Hippocampal formation (tissue), 2 donors: ENCODE results near the gene FHIT.

Source experiments
- DNase-seq, 2 donors: peaks; one replicate each; lab custom pipeline; 2025; lab: John Stamatoyannopoulos, UW

FHIT gene

DNA sequence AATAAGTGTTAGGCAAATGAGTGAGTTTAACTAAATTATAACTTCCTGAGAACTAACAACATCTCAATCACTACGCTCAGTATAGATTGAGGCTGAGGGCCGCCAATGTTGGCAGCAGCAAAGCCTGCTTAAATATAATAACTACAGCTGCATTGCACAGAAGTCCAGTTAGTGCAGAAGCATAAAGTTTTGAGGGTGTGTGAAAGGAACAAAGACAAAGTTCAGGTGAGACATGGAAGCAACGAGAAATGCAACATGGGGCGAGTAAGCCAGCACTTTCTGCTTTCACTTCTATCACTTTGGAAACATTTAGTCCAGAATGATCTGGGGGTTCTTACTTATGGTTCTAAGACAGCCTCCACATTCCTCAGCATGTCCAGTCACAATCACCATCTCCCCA, 1149.1 kb downstream of the FHIT start:
- DNase-seq = no peak

DNA sequence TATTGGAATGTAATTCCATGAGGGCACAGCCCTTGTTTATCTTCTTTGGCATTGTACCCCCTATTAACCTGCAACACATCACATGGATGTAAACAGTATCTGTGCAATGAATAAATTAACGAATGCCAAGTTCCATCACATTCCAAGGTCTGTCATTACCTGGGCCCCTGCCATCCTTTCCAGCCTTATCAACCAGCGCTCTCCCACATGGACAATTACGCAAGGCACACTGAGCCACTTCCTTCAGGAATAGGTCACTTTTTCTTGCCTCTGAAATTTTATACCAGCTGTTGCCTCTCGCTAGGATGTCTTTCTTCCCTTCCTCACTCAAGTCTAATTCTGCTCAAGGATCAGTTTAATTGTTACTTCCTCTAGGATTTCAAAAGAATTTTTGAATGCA, 1149.6 kb downstream of the FHIT start:
- DNase-seq = no peak

DNA sequence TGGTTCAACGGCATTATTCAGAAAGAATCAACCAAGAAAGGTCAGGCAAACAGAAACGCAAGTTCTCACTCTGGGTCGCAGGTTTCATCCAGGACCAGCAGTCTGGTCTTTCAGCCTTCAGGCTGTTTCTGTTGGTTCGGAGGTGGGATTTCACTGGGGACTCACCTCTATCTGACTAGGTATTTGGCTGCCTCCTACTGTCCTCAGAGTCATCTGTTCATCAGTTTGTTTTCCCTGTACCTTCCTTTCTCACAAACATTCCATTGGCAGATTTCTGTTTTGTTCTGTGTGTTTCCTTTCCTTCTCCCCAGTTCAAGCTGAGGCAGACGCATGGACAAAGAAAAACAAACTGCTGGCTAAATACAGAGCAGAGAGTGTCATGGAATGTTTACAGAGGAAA, 1154.8 kb downstream of the FHIT start:
- no peak for DNase-seq

DNA sequence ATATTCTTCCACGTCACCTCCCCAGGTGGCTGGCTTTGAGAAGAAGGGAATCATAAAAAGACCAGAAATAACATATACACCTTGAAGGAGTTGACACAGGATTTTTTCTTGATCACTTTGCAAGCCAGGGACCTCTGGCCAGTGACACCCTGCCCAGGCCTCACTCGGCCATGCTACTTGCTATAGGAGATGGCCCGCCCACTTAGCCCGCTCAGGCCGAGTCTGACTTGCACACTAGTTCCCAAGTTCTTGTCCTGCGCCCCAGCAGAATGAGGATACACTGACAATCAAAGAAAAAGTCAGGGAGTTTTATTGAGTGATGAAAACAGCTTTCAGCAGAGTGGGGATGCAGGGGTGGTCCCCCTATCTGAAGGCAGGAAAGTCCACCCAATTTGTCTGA, 1155.3 kb downstream of the FHIT start:
- no peak for DNase-seq

DNA sequence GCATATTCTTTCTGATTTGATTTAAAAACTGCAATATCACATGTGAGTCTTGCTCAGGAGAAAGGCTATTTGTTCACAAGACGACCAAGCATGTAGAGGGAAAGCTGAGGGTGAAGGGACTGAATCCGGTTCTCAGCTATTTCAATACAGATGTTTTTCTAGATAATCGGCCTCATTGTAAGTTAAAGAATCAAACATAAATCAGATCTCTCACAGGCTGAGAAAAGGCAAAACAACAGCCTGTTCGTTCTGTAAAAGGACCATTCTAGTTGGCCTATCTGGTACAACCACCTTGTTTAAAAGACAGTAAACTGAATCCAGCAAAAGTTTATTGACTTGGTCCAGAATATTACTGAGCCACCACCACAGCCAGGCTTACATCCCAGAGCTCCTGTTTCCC, 1155.7 kb downstream of the FHIT start:
- no peak for DNase-seq

DNA sequence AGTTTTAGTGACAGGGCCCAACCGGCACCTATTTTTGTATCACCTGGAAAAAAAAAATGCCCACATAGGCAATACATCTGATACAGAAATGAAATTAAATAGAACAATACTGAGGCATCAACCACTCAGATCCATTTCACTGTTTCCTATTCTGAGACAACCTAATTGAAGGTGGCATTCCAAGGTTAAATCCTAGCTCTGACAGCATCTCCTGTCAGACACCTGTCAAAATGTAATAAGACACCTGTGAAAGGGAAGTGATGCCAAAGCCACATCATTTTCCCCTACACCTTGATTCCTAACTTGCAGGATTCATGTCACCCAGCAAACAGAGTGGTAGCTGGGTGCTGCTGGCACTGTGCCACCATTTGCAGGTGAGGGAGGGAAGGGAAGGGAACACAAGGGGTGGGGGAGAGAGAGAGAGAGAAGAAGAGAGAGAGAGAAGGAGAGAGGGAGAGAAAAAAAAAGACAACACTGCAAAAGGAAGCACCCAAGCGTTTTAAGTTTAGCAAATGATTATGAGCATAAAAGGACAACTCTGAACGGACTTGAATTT, 1156.8 kb downstream of the FHIT start:
- DNase-seq = no peak

DNA sequence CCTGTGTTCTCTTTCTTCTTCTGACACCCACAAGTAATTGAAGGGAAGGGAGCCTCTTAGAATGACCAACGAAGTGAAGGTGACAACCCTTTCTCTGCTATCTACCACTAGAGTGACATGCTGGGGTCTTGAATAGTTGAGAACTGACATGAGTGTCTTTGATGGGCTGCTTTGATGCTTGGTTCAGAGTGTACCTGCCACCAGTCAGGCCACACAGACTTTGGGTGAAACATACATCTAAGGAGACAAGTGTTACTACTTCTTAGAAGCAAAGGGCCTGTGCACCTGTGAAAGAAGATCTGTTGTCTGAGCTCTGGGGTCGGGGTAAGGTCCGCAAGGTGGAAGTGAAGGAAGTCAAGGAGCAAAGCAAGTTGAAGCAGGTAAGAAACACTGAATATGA, 1160.7 kb downstream of the FHIT start:
- DNase-seq = no peak

DNA sequence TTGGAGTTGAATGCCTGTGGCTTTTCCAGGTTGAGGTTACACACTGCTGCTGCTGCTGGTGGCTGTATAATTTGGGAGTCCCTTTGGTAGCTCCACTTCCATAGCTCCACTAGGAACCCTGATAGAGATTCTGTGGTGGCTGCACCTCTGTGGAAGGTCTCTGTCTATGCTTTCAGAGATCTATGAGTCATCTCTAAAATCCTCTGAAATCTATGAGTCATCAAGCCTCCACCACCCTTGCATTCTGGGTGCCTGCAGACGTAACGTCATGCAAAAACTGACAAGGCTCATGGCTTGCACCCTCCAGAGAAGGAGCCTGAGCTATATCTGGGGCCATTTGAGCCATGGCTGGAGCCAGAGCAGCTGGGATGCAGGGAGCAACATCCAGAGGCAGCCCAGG, 1164.4 kb downstream of the FHIT start:
- DNase-seq = no peak

DNA sequence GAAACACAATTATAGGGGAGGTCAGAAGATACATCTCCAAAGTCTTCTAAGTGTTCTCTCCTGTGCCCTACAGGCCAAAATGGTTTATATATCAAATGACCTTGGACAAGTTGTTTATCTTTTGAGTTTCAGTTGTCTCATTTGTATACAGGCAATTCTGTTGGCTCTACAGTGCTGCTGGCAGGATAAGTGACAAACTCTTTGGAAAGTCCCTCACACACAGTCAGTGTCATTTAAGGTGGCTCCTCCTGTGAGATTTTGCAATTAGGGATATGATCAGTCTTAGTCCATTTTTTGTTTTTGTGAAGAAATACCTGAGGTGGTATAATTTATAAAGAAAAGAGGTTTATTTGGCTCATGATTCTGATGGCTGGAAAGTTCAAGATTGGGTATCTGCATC, 1165.6 kb downstream of the FHIT start:
- DNase-seq = no peak

DNA sequence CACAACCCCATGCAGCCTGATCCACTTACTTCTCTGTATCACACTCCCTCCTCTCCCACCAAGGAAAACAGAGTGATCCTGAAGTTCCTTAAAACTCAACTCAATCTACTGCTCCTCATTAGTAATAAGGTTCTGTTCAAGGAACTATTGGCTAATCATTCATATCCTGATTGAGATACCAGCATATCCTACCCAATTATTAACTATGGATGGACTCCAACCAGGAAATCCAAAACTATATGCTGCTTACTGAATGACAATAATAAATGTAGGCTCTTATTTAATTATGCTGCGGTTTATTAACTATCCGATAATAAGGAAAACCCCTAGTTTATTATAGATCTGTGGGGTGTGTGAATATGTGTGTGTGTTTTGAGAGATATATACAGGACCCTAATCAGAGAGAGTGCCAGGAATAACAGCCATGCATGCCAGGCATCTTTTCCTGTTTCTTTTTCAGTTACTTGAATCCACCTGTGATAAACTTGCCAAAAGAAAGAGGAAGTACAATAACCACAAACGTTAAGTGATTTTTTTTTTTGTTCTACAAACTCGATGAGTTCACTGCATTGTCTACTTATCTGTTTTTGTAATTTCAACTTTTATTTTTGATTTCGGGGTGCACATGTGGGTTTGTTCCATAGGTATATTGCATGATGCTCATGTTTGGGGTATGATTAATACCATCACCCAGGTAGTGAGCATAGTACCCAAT, 1169.7 kb downstream of the FHIT start:
- no peak for DNase-seq

DNA sequence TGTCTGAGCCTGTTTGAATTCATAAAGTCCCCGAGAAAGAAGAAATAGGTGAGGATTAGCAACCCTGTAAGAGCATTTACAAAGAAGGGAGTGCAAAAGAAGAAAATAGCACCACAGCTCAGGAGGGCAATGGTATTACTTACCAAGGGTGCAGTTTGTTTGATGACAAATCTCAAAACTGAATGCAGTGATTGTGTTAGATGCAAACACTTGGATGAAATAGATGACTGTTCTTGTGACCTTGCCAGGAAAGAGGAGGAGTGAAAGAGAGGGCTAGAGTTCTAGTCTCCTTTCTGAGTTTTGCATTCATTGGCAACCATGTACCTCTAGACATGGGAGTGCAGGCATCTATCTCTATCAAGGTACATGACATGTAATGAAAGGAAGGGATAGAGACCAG, 1170.6 kb downstream of the FHIT start:
- no peak for DNase-seq

DNA sequence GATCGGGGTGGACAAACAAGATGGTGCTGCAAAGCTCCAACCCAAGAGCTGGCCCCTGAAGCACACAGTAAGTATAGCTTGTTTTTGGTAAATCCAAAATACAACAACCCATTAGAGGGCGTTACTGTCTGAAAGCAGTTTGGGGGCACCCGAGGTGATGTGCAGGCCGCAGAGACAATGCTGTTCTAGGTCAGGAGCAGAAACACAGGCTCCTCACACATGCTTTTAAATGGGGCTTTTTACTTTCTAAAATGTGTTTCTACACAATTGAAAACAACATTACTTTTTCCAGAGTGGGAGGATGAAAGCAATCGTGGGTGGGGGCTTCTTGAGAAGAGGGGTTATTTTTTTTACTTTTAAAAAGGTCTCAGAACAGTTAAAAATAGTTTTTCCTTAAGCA, 1172.2 kb downstream of the FHIT start:
- no peak for DNase-seq

DNA sequence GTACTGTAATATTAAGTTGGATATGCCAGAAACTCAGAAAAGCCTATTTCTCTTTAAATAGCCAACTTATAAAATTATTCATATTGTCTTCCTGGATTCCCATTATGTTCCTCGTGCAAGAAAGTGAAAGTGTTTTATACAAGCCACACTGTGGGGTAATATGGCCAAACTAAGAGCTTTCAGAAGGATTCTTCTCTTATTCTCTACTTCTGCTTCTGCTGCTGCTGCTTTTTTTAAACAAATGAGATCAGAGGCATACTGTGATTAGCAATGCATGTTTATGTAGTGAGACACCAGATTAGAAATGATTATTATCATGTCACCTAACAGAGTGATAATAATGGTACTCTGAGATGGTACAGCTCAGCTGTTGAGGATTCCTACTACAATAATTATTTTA, 1174.9 kb downstream of the FHIT start:
- DNase-seq = no peak

DNA sequence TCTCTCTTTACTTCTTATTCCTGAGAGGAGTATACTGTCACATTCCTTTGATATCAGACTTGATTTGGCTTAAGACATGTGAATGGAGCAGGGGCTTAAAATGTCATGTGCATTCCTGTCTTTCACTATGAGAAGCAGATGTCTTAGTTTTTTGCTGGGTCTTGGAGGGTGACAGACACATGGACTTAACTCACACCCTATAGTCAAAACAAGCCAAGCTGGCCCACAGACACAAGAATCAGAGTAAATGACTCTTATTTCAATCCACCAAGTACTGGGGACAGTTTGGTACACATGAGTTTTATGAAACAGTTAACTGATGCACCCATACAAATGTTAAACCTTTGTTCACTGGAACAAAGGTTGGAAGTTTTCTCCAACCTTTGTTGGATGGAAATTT, 1177.3 kb downstream of the FHIT start:
- DNase-seq = no peak

DNA sequence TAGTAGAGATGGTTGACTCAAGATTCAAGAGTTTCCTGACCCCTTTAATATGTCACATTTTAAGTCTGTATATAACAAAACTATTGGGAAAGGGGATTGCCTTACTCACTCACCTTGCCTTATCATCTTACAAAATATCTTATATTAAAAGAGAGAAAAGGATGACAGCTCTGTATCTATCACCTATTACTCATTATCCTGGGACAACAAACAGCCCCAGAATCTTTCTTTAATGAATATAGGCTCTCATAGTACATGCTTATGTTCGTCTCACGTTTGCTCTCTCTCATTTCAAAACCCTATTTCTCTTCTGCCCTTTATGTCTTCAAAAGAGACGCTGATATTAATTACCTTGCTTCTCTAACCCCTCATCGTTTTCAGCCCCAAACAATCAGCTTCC, 1178.0 kb downstream of the FHIT start:
- no peak for DNase-seq

DNA sequence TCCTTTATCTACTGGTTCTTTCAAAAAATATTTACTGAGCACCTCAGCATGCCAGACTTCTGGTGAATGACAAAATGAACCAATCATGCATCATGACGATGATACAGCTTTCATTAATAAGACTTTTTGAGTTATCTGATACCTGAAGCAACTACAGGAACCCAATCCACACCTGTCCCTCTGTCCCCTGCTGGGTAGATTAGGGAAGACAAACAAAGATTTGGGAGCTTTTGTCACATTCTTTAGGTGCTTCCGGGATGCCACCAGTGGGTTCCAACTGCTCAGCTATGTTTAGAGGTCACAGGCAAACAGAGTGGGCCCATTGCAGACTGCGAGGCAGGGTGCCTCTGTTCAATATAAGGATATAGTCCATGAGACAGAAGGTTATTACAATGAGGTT, 1180.9 kb downstream of the FHIT start:
- DNase-seq = no peak

DNA sequence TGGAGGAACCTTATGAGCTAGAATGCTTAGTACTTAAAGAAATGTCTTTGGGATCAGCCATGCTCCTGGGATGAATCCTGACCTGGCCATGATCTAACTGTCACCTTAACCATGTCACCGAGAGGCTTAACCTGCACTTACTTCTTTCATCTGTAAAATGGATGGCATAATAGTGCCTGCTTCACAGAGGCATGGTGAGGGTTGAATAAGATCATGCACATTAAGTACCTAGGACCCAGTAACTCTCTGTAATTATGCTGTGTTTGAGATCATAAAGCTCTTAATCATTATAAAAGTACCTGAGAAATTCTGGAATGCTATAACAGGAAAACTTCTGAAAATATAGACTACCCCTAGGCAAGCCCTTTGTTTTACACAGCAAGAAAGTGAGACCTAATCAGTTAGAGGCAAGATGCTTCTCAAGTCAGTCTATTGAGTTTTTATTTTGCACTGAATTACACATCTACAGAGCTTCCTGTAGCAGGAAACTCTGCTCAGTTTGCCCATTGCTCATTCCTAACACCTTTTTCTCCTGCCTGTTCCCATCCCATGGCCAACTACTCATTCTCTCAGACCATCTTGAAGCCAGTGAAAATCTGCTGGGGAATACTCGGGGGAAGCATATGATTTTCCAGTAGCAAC, 1185.9 kb downstream of the FHIT start:
- DNase-seq = no peak

DNA sequence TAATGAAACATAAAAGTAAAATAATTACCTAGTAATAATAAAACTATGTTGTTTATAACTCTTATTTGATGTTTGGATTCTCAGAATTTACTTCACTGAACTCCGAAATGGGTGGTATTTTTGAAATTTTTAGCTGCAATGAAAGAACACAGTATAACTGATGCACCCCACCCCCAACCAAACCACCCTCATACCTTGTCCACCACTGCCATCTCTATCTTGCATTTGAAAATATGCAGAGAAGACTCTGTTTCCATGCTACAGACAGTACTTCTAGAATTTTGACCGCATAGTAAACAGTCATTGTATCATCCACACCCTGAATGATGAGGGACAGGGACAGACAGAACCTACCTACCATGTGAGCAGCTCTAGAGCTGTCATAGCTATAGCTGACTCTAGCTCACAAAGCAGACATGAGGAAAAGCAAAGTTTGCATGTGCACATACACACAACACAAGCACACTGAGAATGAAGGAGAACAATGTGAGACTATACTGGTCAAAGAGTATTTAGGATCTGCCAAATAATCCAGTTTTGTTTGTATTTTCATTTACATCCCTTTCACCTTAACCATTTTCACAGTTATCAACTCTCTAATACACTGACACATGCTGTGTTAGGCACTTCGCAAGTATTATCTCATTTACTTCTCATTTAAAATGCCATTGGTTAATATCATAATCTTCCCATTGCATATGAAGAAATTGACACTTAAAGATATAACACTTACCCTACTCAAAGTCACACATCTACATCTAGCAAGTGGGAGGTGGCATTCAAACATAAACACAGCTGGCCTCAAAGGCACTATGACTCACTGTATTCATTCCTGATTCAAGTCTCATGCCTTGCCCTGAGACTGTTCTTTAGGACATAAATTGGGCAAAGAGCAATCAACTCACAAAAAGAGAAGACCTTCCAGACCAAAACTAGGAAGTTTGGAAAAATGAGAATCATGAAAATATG, 1186.8 kb downstream of the FHIT start:
- no peak for DNase-seq

DNA sequence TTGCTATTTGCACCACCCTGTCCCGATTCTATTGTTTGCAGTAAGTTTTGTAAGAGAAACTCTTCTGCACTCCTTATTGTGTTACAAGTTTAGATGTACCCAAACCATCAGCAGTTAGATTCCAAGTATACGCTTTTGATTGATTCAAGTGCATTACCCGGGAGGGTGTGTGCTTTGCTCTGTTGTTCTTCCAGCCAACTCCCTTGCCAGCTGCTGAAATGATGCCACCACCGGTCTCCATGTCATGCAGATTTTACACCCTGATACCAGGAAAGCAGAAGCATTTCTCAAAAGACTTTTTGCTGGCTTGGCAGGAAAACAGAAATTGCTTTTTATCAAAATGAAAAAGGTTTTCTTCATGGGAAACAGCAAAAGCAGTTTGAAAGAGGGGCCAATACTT, 1194.8 kb downstream of the FHIT start:
- DNase-seq = no peak

DNA sequence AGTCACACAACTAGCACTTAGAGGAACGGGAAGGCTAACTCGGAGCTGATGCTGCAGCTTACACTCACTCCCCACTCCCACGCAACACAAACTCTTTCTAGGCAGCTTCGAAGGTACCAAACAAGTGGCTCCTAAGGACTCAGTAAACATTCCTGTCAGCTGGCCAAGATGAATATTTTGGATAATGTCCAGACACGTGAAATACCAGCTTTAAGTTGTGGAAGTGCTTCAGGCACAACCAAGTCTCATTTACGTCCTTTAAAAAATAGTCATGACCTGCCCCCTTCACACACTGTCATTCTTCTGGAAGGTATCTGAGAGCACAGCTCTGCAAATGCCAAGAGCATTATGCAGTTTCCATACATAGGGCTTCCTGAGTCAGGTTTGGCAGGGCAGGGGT, 1195.5 kb downstream of the FHIT start:
- no peak for DNase-seq

DNA sequence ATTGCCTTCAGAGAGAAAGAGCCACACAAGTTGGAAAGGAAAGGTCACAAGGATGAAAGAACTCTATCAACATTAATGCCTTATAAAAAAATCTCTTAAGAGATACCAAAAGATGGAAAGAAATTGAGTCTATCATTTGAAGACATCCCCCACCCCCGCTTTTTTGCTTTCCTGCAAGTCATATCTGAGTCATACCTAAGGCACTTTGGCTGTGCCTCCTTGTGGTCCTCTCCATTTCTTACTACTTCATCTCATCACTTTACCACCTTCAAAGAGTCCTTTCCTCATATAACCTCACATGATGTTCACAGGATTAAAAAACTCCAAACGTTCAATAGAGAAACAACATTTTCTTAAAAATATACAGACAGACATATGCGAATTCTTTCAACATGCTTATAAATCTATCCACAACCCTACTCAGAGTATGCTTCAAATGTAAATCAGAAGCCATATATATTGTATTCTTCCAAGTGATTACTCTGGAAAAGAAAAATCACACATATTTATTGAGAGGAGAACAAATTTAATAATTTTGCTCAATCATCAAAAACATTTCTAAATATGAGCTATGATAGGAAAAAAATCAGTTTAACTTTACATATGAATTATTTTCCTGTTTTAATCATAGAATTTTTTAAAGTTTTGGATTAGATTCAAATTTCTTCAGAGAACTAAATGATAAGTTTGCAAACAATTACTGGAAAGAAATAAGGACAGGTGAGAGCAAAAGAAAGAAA, 1197.6 kb downstream of the FHIT start:
- no peak for DNase-seq

DNA sequence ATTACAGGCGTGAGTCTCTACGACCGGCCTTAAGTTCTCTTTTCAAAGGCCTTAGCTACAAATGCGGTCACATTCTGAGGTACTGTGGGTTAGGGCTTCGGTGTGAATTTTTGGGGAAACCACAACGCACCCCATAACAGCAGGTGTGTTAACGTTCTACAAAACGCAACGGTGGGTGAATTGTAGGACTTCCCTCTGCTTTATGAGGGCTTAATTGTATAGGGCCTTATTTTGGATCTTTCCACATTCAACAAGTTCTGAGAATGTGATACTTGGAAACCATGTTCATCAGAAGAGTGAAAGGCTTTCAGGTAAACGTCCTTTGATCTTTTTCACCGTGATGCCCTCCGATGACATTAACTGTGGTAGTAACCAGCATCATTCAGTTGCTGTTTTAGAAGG, 1202.8 kb downstream of the FHIT start:
- no peak for DNase-seq
